Measurements from ENCODE around the gene ADGRA1.

DNA sequence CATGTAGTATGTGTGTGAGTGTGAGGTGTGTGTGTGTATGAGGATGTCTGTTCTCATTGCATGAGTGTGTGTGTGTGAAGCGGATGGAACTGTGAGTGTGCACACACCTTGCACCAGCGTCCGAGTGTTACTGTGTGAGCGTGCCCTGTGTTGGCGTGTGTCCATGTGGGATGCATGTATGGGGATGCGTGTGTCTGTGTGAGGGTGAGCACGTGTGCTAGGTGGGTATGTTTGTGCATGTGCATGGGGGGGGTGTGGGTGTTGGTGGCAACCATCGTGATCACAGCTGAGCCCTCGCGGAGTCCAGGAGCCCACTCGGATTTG lies 78.7 kb downstream of the ADGRA1 start:
- no peak for TF ChIP-seq POLR2A (IDR thresholded peaks at IDR 0.05)
- no peak for TF ChIP-seq EP300 (IDR thresholded peaks at IDR 0.05)
